ENCODE data around the gene PLEKHG5. TPM values are rescaled to one million over a fixed set of nuclear protein-coding genes. Genes with fewer than 3 reads are reported as not detected.
A peak's percentile ranks its signal among the peaks of the same experiment; 100 is the strongest.
"Not testable (repeated sequence)": the region's sequence is repeated elsewhere in the genome, so short reads cannot be mapped to it uniquely, and the experiment has no call there.

PLEKHG5 gene
- total and polyA plus RNA-seq, 7 experiments from 2014 or later, result 2.0 to 15.6 (median 9.6) TPM; not detected in 1

DNA sequence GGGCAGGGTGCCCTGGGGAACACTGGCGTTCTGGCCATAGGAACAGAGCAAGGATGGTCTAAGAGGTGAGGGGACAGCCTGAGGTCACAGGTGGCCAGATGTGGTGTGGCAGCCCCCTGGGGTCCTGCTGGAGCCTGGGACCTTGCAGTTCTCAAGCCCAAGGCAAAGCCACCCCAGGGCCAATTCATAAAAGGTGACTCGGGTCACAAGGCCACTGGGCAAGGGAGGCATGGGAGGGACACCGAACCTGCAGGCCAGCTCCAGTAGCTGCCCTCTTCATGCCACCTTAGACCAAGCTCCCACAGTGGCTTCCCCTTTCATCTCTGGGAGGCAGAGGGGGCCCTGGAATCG, 44.8 kb downstream of the PLEKHG5 start:
- ATAC-seq, result no peak
- H3K27ac Mint-ChIP-seq, result peak overlapping the region in 1 of 9 donors; percentile 36
- Histone ChIP-seq H3K4me1 (ENCODE audit: control insufficient read depth in 2 of 2, insufficient read depth in 2 of 2, low read length in 2 of 2) (peaks cover 4 to 19% of the 10 kb centered on the region in 2 donors), H3K9me3 (ENCODE audit: control insufficient read depth in 2 of 3, low read length in 3 of 3) (no peaks in the 10 kb centered on the region), H3K36me3 (ENCODE audit: control insufficient read depth in 2 of 3, insufficient read depth in 3 of 3, low read length in 3 of 3) (no peaks in the 10 kb centered on the region), H3K27ac (ENCODE audit: low read depth, low read length) (no peak overlapping the region), H3K4me3 (ENCODE audit: low read length) (peak overlapping the region; percentile 24), H3K27me3 (ENCODE audit: control insufficient read depth in 2 of 2, insufficient read depth in 2 of 2, low read length in 2 of 2) (peaks cover 4 to 13% of the 10 kb centered on the region in 2 donors)
- intact Hi-C loops (cut with micrococcal nuclease), result loop anchor here in 1 of 2 donors (5.0 kb wide), 1 partner anchor 41 kb away; no protein-coding TSS in a partner anchor
- ChIA-PET POLR2A (interaction anchor here (0.6 to 12.7 kb wide), 2 partner anchors 16 to 17 kb away, joined by 3 to 165 read pairs; partner anchors contain the start of gene TNFRSF25), CTCF (interaction anchor here (0.6 to 1.8 kb wide), 2 partner anchors 14 to 30 kb away, joined by 4 to 5 read pairs; no protein-coding TSS in a partner anchor)
- H3K4me3 Mint-ChIP-seq, result peak overlapping the region in 8 of 10 donors; percentile 35 to 79 (median 44)
- H3K4me1 Mint-ChIP-seq, result peaks cover 13 to 30% (median 18%) of the 10 kb centered on the region in 7 donors
- H3K36me3 Mint-ChIP-seq, result peaks cover 0 to 4% (median 0%) of the 10 kb centered on the region in 5 donors
- H3K27me3 Mint-ChIP-seq, result peaks cover 24 to 66% (median 28%) of the 10 kb centered on the region in 5 donors
- DNase-seq, result no peak
- no peaks in the 10 kb centered on the region for H3K9me3 Mint-ChIP-seq

DNA sequence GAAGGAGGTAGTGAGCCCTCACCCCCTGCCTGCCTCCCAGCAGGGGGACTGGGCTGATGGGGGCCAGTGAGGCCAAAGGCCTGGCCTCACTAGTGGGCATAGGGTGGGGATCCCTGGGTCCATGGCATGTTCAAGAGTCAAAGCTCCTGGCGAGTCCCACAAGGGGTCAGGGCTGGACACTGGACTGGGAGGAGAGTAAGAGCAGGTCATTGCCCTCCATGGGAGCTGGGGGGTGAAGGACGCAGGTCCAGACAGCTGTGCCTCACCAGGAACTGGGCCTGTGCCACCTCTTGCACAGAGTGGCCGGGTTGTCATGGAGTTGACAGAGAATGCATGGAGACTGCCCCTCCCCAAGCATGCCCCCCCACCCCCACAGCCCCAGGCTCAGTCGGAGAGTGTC, 45.5 kb downstream of the PLEKHG5 start:
- not testable (repeated sequence) for H3K9me3 Mint-ChIP-seq; H3K27ac ChIP-seq (ENCODE audit: low read depth, low read length); DNase-seq; H3K36me3 ChIP-seq (ENCODE audit: control insufficient read depth in 2 of 3, insufficient read depth in 3 of 3, low read length in 3 of 3); ATAC-seq; H3K36me3 Mint-ChIP-seq; H3K4me3 ChIP-seq (ENCODE audit: low read length); H3K27ac Mint-ChIP-seq; H3K9me3 ChIP-seq (ENCODE audit: control insufficient read depth in 2 of 3, low read length in 3 of 3)
- ChIA-PET CTCF (interaction anchor here (0.7 to 1.8 kb wide), 3 partner anchors 9 to 18 kb away, joined by 3 to 5 read pairs (median 3); no protein-coding TSS in a partner anchor), POLR2A (interaction anchor here (12.7 kb wide), 1 partner anchor 17 kb away, joined by 165 read pairs; the partner anchor contains the start of gene TNFRSF25)
- Mint-ChIP-seq H3K4me3 (peak overlapping the region in 3 of 10 donors; percentile 10 to 79 (median 36)), H3K4me1 (peaks cover 13 to 31% (median 18%) of the 10 kb centered on the region in 7 donors), H3K27me3 (peaks cover 23 to 68% (median 34%) of the 10 kb centered on the region in 5 donors)
- H3K27me3 ChIP-seq (ENCODE audit: control insufficient read depth in 2 of 2, insufficient read depth in 2 of 2, low read length in 2 of 2), result peaks cover 4 to 17% of the 10 kb centered on the region in 2 donors
- intact Hi-C loops (cut with micrococcal nuclease), result loop anchor here (1.0 to 5.0 kb wide), 3 partner anchors 29 to 44 kb away; no protein-coding TSS in a partner anchor
- peaks cover 4 to 19% of the 10 kb centered on the region in 2 donors for H3K4me1 ChIP-seq (ENCODE audit: control insufficient read depth in 2 of 2, insufficient read depth in 2 of 2, low read length in 2 of 2)

- Histone ChIP-seq H3K27me3 (ENCODE audit: control insufficient read depth in 2 of 2, insufficient read depth in 2 of 2, low read length in 2 of 2) (peaks cover 4 to 18% of the 10 kb centered on the region in 2 donors), H3K36me3 (ENCODE audit: control insufficient read depth in 2 of 3, insufficient read depth in 3 of 3, low read length in 3 of 3) (no peaks in the 10 kb centered on the region), H3K4me3 (ENCODE audit: low read length) (no peak overlapping the region), H3K27ac (ENCODE audit: low read depth, low read length) (no peak overlapping the region), H3K9me3 (ENCODE audit: control insufficient read depth in 2 of 3, low read length in 3 of 3) (no peaks in the 10 kb centered on the region), H3K4me1 (ENCODE audit: control insufficient read depth in 2 of 2, insufficient read depth in 2 of 2, low read length in 2 of 2) (peaks cover 4 to 19% of the 10 kb centered on the region in 2 donors)
- H3K4me3 Mint-ChIP-seq, result peak overlapping the region in 3 of 10 donors; percentile 0 to 64 (median 0)
- no peaks in the 10 kb centered on the region for H3K9me3 Mint-ChIP-seq
- peak overlapping the region in 3 of 9 donors; percentile 1 to 53 (median 2) for H3K27ac Mint-ChIP-seq
- POLR2A ChIA-PET, result interaction anchor here (12.7 kb wide), 1 partner anchor 18 kb away, joined by 165 read pairs; the partner anchor contains the start of gene TNFRSF25
- DNase-seq (peak in 3 of 9 donors; percentile 36 to 44 (median 43)), ATAC-seq (peak; percentile 33)
- peaks cover 13 to 29% (median 17%) of the 10 kb centered on the region in 7 donors for H3K4me1 Mint-ChIP-seq
- peaks cover 0 to 4% (median 0%) of the 10 kb centered on the region in 5 donors for H3K36me3 Mint-ChIP-seq
- CTCF ChIA-PET, result interaction anchor here (0.7 to 1.8 kb wide), 3 partner anchors 10 to 18 kb away, joined by 3 to 5 read pairs (median 3); no protein-coding TSS in a partner anchor
- intact Hi-C loops (cut with micrococcal nuclease), result loop anchor here (1.0 to 5.0 kb wide), 3 partner anchors 30 to 45 kb away; no protein-coding TSS in a partner anchor
- H3K27me3 Mint-ChIP-seq, result peaks cover 19 to 61% (median 30%) of the 10 kb centered on the region in 5 donors
These were observed 46.3 kb downstream of the PLEKHG5 start for GRCh38 chr1:6445062-6445763.

DNA sequence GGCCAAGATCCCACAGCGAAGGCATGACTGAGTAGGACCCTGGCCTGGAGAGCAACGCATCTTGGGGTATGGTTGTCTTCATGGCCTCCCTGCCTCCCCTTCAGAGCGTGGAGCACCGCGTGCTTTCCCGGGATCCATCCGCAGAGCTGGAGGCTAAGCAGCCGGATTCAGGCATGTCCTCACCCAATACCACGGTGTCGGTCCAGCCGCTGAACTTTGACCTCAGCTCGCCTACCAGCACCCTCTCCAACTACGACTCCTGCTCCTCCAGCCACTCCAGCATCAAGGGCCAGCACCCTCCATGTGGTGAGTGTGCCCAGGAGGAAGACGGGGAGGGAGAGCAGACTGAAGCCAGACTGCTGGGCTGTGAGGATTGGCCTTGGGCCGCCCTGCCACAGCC, 47.1 kb downstream of the PLEKHG5 start:
- peaks cover 4 to 16% of the 10 kb centered on the region in 2 donors for H3K27me3 ChIP-seq (ENCODE audit: control insufficient read depth in 2 of 2, insufficient read depth in 2 of 2, low read length in 2 of 2)
- Mint-ChIP-seq H3K27ac (no peak overlapping the region), H3K4me1 (peaks cover 8 to 23% (median 17%) of the 10 kb centered on the region in 7 donors), H3K4me3 (no peak overlapping the region), H3K9me3 (no peaks in the 10 kb centered on the region), H3K27me3 (peaks cover 18 to 58% (median 26%) of the 10 kb centered on the region in 5 donors), H3K36me3 (peaks cover 0 to 4% (median 0%) of the 10 kb centered on the region in 5 donors)
- ChIA-PET CTCF (interaction anchor here (0.6 kb wide), 1 partner anchor 29 kb away, joined by 3 read pairs; no protein-coding TSS in a partner anchor), POLR2A (interaction anchor here (12.7 kb wide), 1 partner anchor 19 kb away, joined by 165 read pairs; the partner anchor contains the start of gene TNFRSF25)
- H3K36me3 ChIP-seq (ENCODE audit: control insufficient read depth in 2 of 3, insufficient read depth in 3 of 3, low read length in 3 of 3), result no peaks in the 10 kb centered on the region
- ATAC-seq, result no peak
- intact Hi-C loops (cut with micrococcal nuclease), result loop anchor here in 1 of 2 donors (2.0 kb wide), 1 partner anchor 30 kb away; no protein-coding TSS in a partner anchor
- H3K4me3 ChIP-seq (ENCODE audit: low read length), result no peak overlapping the region
- H3K4me1 ChIP-seq (ENCODE audit: control insufficient read depth in 2 of 2, insufficient read depth in 2 of 2, low read length in 2 of 2), result peaks cover 4 to 19% of the 10 kb centered on the region in 2 donors
- no peak overlapping the region for H3K27ac ChIP-seq (ENCODE audit: low read depth, low read length)
- no peaks in the 10 kb centered on the region for H3K9me3 ChIP-seq (ENCODE audit: control insufficient read depth in 2 of 3, low read length in 3 of 3)
- no peak for DNase-seq

DNA sequence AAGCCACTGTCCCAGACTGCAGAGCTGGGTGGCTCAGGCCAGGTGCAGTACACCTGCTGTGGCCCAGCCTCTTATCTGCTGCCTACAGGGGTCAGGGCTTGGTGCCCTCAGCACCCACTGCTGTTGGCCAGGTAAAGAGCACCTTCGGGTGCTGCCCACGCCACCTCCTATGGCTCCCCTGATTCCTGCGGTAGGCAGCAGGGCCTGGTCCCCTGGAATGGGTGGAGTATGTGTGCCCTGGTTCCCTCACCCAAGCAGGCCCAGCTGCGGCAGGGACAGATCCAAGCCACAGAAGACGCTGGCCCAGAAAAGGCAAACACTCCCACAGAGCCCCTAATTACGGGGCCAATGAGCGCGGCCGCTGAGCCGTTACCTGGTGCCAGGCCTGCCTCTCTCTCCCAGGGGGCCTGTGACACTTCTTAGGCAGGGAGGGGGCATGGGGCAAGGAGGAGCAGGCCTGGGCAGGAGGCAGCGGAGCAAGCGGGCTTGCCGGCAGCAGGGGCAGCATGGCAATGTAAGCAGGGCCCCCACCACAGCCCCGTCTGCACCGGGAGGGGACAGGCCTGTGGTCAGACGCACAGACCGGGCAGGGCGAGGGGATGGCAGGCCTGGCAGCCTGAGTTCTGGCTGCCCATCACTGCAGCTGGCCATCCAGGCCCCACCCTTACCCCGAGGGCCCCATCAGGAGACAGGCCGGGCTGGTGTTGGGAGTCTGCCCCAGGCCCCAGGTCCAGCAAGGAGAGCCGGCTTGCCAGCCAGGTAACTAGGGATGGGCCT, 47.9 kb downstream of the PLEKHG5 start:
- ATAC-seq (no peak), DNase-seq (no peak)
- Mint-ChIP-seq H3K36me3 (peaks cover 0 to 4% (median 0%) of the 10 kb centered on the region in 5 donors), H3K27ac (no peak overlapping the region), H3K9me3 (no peaks in the 10 kb centered on the region), H3K27me3 (peaks cover 17 to 58% (median 26%) of the 10 kb centered on the region in 5 donors), H3K4me1 (peaks cover 5 to 20% (median 15%) of the 10 kb centered on the region in 7 donors), H3K4me3 (no peak overlapping the region)
- H3K4me1 ChIP-seq (ENCODE audit: control insufficient read depth in 2 of 2, insufficient read depth in 2 of 2, low read length in 2 of 2), result peaks cover 4 to 19% of the 10 kb centered on the region in 2 donors
- intact Hi-C loops (cut with micrococcal nuclease), result loop anchor here in 1 of 2 donors (2.0 kb wide), 1 partner anchor 31 kb away; no protein-coding TSS in a partner anchor
- peaks cover 4 to 14% of the 10 kb centered on the region in 2 donors for H3K27me3 ChIP-seq (ENCODE audit: control insufficient read depth in 2 of 2, insufficient read depth in 2 of 2, low read length in 2 of 2)
- no peak overlapping the region for H3K4me3 ChIP-seq (ENCODE audit: low read length)
- H3K27ac ChIP-seq (ENCODE audit: low read depth, low read length), result no peak overlapping the region
- POLR2A ChIA-PET, result interaction anchor here (1.5 kb wide), 1 partner anchor 18 kb away, joined by 4 read pairs; no protein-coding TSS in a partner anchor
- CTCF ChIA-PET, result interaction anchor here (1.1 to 2.0 kb wide), 5 partner anchors 12 to 203 kb away, joined by 3 to 6 read pairs (median 4); no protein-coding TSS in a partner anchor
- H3K36me3 ChIP-seq (ENCODE audit: control insufficient read depth in 2 of 3, insufficient read depth in 3 of 3, low read length in 3 of 3), result no peaks in the 10 kb centered on the region
- no peaks in the 10 kb centered on the region for H3K9me3 ChIP-seq (ENCODE audit: control insufficient read depth in 2 of 3, low read length in 3 of 3)
